ENCODE data around the gene LSM14A. TPM values are rescaled to one million over a fixed set of nuclear protein-coding genes. Genes with fewer than 3 reads are reported as not detected.
"Not testable (repeated sequence)": the region's sequence is repeated elsewhere in the genome, so short reads cannot be mapped to it uniquely, and the experiment has no call there.

The LSM14A gene
- total RNA-seq, 1 experiment from 2014 or later, result 161 TPM

DNA sequence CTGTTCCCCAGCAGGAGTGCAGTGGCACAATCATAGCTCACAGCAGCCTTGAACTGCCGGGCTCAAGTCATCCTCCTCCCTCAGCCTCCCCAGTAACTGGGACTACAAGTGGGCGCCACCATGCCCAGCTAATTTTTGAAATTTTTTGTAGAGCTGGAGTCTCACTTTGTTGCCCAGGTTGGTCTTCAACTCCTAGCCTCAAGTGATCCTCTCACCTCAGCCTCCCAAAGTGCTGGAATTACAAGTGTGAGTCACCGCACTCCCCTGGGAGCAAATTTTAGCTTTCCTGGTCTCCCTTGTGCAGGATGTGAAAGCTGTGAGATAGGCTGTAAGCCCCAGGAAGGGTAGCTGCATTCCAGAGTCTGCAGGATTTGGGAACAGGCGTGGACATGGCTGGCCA lies 76.6 kb downstream of the LSM14A start:
- no peak overlapping the region for H3K27ac Mint-ChIP-seq
- POLR2A ChIA-PET, result interaction anchor here (0.5 kb wide), 1 partner anchor 423 kb away, joined by 4 read pairs; no protein-coding TSS in a partner anchor
- no peaks in the 10 kb centered on the region for H3K36me3 Mint-ChIP-seq
- no peak for TF ChIP-seq NR1H2 (CRISPR knock-in tag; IDR thresholded peaks at IDR 0.05)
- no peak for TF ChIP-seq E2F4 (CRISPR knock-in tag; IDR thresholded peaks at IDR 0.05; ENCODE audit: borderline replicate concordance, low read depth)
- no peak for TF ChIP-seq ZNF138 (CRISPR knock-in tag; conservative IDR thresholded peaks at IDR 0.05)
- no peak for TF ChIP-seq KAT7 (CRISPR knock-in tag; IDR thresholded peaks at IDR 0.05; ENCODE audit: borderline replicate concordance)
- TF ChIP-seq, protein P1, sequence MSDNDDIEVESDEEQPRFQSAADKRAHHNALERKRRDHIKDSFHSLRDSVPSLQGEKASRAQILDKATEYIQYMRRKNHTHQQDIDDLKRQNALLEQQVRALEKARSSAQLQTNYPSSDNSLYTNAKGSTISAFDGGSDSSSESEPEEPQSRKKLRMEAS (CRISPR knock-in tag; IDR thresholded peaks at IDR 0.05), result no peak
- TF ChIP-seq MYBL2 (CRISPR knock-in tag; IDR thresholded peaks at IDR 0.05), result no peak
- TF ChIP-seq CREB1 (CRISPR knock-in tag; IDR thresholded peaks at IDR 0.05), result no peak
- TF ChIP-seq, protein P2, sequence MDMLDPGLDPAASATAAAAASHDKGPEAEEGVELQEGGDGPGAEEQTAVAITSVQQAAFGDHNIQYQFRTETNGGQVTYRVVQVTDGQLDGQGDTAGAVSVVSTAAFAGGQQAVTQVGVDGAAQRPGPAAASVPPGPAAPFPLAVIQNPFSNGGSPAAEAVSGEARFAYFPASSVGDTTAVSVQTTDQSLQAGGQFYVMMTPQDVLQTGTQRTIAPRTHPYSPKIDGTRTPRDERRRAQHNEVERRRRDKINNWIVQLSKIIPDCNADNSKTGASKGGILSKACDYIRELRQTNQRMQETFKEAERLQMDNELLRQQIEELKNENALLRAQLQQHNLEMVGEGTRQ (CRISPR knock-in tag; IDR thresholded peaks at IDR 0.05), result no peak
- TF ChIP-seq, protein P3, sequence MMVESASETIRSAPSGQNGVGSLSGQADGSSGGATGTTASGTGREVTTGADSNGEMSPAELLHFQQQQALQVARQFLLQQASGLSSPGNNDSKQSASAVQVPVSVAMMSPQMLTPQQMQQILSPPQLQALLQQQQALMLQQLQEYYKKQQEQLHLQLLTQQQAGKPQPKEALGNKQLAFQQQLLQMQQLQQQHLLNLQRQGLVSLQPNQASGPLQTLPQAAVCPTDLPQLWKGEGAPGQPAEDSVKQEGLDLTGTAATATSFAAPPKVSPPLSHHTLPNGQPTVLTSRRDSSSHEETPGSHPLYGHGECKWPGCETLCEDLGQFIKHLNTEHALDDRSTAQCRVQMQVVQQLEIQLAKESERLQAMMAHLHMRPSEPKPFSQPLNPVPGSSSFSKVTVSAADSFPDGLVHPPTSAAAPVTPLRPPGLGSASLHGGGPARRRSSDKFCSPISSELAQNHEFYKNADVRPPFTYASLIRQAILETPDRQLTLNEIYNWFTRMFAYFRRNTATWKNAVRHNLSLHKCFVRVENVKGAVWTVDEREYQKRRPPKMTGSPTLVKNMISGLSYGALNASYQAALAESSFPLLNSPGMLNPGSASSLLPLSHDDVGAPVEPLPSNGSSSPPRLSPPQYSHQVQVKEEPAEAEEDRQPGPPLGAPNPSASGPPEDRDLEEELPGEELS (CRISPR knock-in tag; IDR thresholded peaks at IDR 0.05), result no peak
- no peak for TF ChIP-seq NFYB (CRISPR knock-in tag; conservative IDR thresholded peaks at IDR 0.05; ENCODE audit: low read depth)
- no peak for TF ChIP-seq PREB (CRISPR knock-in tag; IDR thresholded peaks at IDR 0.05; ENCODE audit: borderline replicate concordance)
- no peak for TF ChIP-seq ETV6 (CRISPR knock-in tag; IDR thresholded peaks at IDR 0.05)
- TF ChIP-seq, protein P4, sequence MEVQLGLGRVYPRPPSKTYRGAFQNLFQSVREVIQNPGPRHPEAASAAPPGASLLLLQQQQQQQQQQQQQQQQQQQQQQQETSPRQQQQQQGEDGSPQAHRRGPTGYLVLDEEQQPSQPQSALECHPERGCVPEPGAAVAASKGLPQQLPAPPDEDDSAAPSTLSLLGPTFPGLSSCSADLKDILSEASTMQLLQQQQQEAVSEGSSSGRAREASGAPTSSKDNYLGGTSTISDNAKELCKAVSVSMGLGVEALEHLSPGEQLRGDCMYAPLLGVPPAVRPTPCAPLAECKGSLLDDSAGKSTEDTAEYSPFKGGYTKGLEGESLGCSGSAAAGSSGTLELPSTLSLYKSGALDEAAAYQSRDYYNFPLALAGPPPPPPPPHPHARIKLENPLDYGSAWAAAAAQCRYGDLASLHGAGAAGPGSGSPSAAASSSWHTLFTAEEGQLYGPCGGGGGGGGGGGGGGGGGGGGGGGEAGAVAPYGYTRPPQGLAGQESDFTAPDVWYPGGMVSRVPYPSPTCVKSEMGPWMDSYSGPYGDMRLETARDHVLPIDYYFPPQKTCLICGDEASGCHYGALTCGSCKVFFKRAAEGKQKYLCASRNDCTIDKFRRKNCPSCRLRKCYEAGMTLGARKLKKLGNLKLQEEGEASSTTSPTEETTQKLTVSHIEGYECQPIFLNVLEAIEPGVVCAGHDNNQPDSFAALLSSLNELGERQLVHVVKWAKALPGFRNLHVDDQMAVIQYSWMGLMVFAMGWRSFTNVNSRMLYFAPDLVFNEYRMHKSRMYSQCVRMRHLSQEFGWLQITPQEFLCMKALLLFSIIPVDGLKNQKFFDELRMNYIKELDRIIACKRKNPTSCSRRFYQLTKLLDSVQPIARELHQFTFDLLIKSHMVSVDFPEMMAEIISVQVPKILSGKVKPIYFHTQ (CRISPR knock-in tag; IDR thresholded peaks at IDR 0.05), result no peak
- no peak overlapping the region for H3K4me3 Mint-ChIP-seq
- CTCF ChIA-PET, result interaction anchor here (0.6 to 1.0 kb wide), 3 partner anchors 9 to 869 kb away, joined by 3 read pairs; no protein-coding TSS in a partner anchor
- H3K9me3 Mint-ChIP-seq, result no peaks in the 10 kb centered on the region
- DNase-seq (ENCODE audit: low spot score), result no peak
- peaks cover 6% of the 10 kb centered on the region for H3K4me1 Mint-ChIP-seq
- ATAC-seq, result no peak
- H3K27me3 Mint-ChIP-seq (ENCODE audit: low read depth), result no peaks in the 10 kb centered on the region; the same call in 1 of the 2 replicates

DNA sequence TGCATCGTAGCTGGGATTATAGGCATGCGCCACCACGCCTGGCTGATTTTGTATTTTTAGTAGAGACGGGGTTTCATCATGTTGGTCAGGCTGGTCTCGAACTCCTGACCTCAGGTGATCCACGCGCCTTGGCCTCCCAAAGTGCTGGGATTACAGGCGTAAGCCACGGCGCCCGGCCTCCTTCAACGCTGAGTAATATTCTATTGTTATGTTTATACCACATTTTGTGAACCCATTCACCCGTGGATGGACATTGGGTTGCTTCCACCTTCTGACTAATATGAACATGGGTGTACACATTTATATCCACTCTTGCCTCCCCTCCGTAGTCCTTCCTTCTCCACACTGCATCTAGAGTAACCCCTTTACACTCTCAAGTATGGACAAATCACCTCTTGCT lies 80.9 kb downstream of the LSM14A start:
- H3K36me3 Mint-ChIP-seq; DNase-seq (ENCODE audit: low spot score); H3K27me3 Mint-ChIP-seq (ENCODE audit: low read depth); ATAC-seq; POLR2A ChIA-PET; H3K9me3 Mint-ChIP-seq: not testable (repeated sequence)
- Mint-ChIP-seq H3K27ac (peak overlapping the region; percentile 99; the same call in 1 of the 2 replicates), H3K4me1 (peaks cover 15% of the 10 kb centered on the region), H3K4me3 (peak overlapping the region; percentile 97)
- CTCF ChIA-PET, result interaction anchor here (0.9 to 1.0 kb wide), 2 partner anchors 12 to 20 kb away, joined by 3 to 4 read pairs; no protein-coding TSS in a partner anchor

DNA sequence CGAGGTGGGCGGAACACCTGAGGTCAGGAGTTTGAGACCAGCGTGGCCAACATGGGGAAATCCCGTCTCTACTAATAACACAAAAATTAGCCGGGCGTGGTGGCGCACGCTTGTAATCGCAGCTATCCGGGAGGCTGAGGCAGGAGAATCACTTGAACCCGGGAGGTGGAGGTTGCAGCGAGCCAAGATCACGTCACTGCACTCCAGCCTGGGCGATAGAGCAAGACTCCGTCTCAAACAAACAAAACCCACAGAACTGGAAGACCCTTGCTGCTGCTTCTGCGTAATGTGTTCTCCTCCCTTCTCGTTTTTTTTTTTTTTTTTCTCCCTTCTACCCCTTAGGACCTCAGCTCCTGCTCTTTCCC lies 81.4 kb downstream of the LSM14A start:
- ATAC-seq; H3K36me3 Mint-ChIP-seq; H3K27me3 Mint-ChIP-seq (ENCODE audit: low read depth); H3K9me3 Mint-ChIP-seq; DNase-seq (ENCODE audit: low spot score): not testable (repeated sequence)
- 0 out of 2 replicates have a peak, but pooled peaks have one; percentile 46 for TF ChIP-seq ZNF121 (CRISPR knock-in tag; IDR thresholded peaks at IDR 0.05)
- ChIA-PET POLR2A (interaction anchor here (0.7 kb wide), 1 partner anchor 70 kb away, joined by 4 read pairs; no protein-coding TSS in a partner anchor), CTCF (interaction anchor here (0.9 to 1.0 kb wide), 2 partner anchors 13 to 20 kb away, joined by 3 to 4 read pairs; no protein-coding TSS in a partner anchor)
- H3K4me1 Mint-ChIP-seq, result peaks cover 15% of the 10 kb centered on the region
- peak overlapping the region; percentile 97 for H3K4me3 Mint-ChIP-seq
- peak overlapping the region; percentile 99 for H3K27ac Mint-ChIP-seq
